Naive thymus-derived CD4-positive, alpha-beta T cell (primary cell): ENCODE measurements around the gene ZNF521. TPM values are rescaled to one million over a fixed set of nuclear protein-coding genes. Genes with fewer than 3 reads are reported as not detected.

Experiments
- ATAC-seq: fragments of 150-1000 bp; cut with Tn5 transposase; 2 replicates; pipeline ENCODE4 v1.10.0; 2021; ENCODE audit warnings: mild to moderate bottlenecking, moderate library complexity
- CTCF ChIA-PET: fragments of 350-600 bp; sonication (Branson Sonifier 250); formaldehyde crosslinking; loops from one replicate; lab custom pipeline; 2021; ENCODE audit warnings: antibody characterized with exemption; lab: Charles Lee
- POLR2A ChIA-PET: fragments of 350-600 bp; sonication (Branson Sonifier 250); formaldehyde crosslinking; loops from one replicate; lab custom pipeline; 2021; ENCODE audit warnings: antibody characterized with exemption, inconsistent platforms; lab: Charles Lee
- DNase-seq, 9 donors: peaks; one replicate each; pipeline versions ENCODE4 v3.0.0 to v3.0.0-alpha.2; 2020 to 2022; ENCODE audit warnings: mixed read lengths in 1 of 9
- H3K27ac ChIP-seq: one replicate; pipeline ENCODE4 v1.7.0; 2013; ENCODE audit warnings: mild to moderate bottlenecking, low read depth, low read length, moderate library complexity
- H3K27me3 ChIP-seq, 2 donors: one replicate each; pipeline ENCODE4 v1.7.0; 2013; ENCODE audit warnings: low read length in 2 of 2, mild to moderate bottlenecking in 2 of 2, moderate library complexity in 2 of 2; ENCODE audit not compliant: control insufficient read depth in 2 of 2, insufficient read depth in 2 of 2
- H3K36me3 ChIP-seq, 3 experiments: 1 replicate in 2 of 3; 2 replicates in 1 of 3; pipeline ENCODE4 v1.7.0; 2013; ENCODE audit warnings: low read length in 3 of 3, mild to moderate bottlenecking in 3 of 3, moderate library complexity in 1 of 3; ENCODE audit not compliant: insufficient read depth in 3 of 3, control insufficient read depth in 2 of 3
- H3K4me1 ChIP-seq, 2 donors: one replicate each; pipeline ENCODE4 v1.7.0; 2013; ENCODE audit warnings: low read length in 2 of 2, mild to moderate bottlenecking in 2 of 2, moderate library complexity in 1 of 2; ENCODE audit not compliant: control insufficient read depth in 2 of 2, insufficient read depth in 2 of 2
- H3K4me3 ChIP-seq: 2 replicates; pipeline ENCODE4 v1.7.0; 2013; ENCODE audit warnings: mild to moderate bottlenecking, low read length
- H3K9me3 ChIP-seq, 3 experiments: 1 replicate in 2 of 3; 2 replicates in 1 of 3; pipeline ENCODE4 v1.7.0; 2013; ENCODE audit warnings: low read length in 3 of 3; ENCODE audit not compliant: control insufficient read depth in 2 of 3
- H3K27ac Mint-ChIP-seq, 9 donors: one replicate each; pipeline ENCODE4 v1.8.0; 2020 to 2022; ENCODE audit warnings: mixed read lengths in 9 of 9, mild to moderate bottlenecking in 8 of 9, moderate library complexity in 5 of 9, inconsistent platforms in 2 of 9
- H3K27me3 Mint-ChIP-seq, 5 donors: one replicate each; pipeline ENCODE4 v1.8.0; 2021 to 2022; ENCODE audit warnings: mixed read lengths in 5 of 5, mild to moderate bottlenecking in 1 of 5
- H3K36me3 Mint-ChIP-seq, 5 donors: one replicate each; pipeline ENCODE4 v1.8.0; 2020 to 2022; ENCODE audit warnings: mixed read lengths in 5 of 5, mild to moderate bottlenecking in 3 of 5, inconsistent platforms in 1 of 5
- H3K4me1 Mint-ChIP-seq, 7 donors: one replicate each; pipeline ENCODE4 v1.8.0; 2020 to 2022; ENCODE audit warnings: mixed read lengths in 7 of 7, mild to moderate bottlenecking in 3 of 7, inconsistent platforms in 1 of 7
- H3K4me3 Mint-ChIP-seq, 10 donors: one replicate each; pipeline ENCODE4 v1.8.0; 2020 to 2022; ENCODE audit warnings: mild to moderate bottlenecking in 10 of 10, mixed read lengths in 10 of 10, moderate library complexity in 6 of 10, inconsistent platforms in 2 of 10
- H3K9me3 Mint-ChIP-seq, 11 donors: one replicate each; pipeline ENCODE4 v1.8.0; 2020 to 2022; ENCODE audit warnings: mixed read lengths in 11 of 11, mild to moderate bottlenecking in 4 of 11, inconsistent platforms in 1 of 11, moderate library complexity in 1 of 11
- intact Hi-C, 2 donors: fragments of 100-400 bp; cut with micrococcal nuclease; formaldehyde crosslinking; loops; one replicate each; pipeline ENCODE4 v1.15.1; 2023
- polyA plus RNA-seq, 2 donors: library from polyadenylated mRNA; unstranded; fragments of 300-500 nt; fragmentation: Illumina TruSeq; gene quantifications; one replicate each; pipeline ENCODE4 v1.2.3, GENCODE V29; 2021
- total RNA-seq, 6 experiments: library from RNA in 5 of 6; stranded (reverse) in 5 of 6; gene quantifications; 1 replicate in 5 of 6; 2 replicates in 1 of 6; pipeline ENCODE4 v1.2.3 and lab custom pipeline; 2021 to 2026

The ZNF521 gene
- total and polyA plus RNA-seq, 7 experiments from 2014 or later = 1.1 to 4.4 TPM; not detected in 5

- Histone ChIP-seq H3K27me3 (no peaks in the 10 kb centered on the region), H3K27ac (no peak overlapping the region), H3K36me3 (no peaks in the 10 kb centered on the region), H3K4me3 (no peak overlapping the region), H3K9me3 (no peaks in the 10 kb centered on the region), H3K4me1 (no peaks in the 10 kb centered on the region)
- Mint-ChIP-seq H3K4me3 (no peak overlapping the region), H3K27ac (no peak overlapping the region), H3K4me1 (peaks cover 0 to 1% (median 0%) of the 10 kb centered on the region in 7 donors), H3K9me3 (no peaks in the 10 kb centered on the region), H3K27me3 (peaks cover 0 to 5% (median 0%) of the 10 kb centered on the region in 5 donors), H3K36me3 (no peaks in the 10 kb centered on the region)
- DNase-seq (no peak), ATAC-seq (no peak)
- CTCF ChIA-PET = no interaction called here
- POLR2A ChIA-PET = no interaction called here
- intact Hi-C loops = no loop called here
Observed at GRCh38 chr18:25102662-25103061, 249.3 kb downstream of the ZNF521 start.

DNA sequence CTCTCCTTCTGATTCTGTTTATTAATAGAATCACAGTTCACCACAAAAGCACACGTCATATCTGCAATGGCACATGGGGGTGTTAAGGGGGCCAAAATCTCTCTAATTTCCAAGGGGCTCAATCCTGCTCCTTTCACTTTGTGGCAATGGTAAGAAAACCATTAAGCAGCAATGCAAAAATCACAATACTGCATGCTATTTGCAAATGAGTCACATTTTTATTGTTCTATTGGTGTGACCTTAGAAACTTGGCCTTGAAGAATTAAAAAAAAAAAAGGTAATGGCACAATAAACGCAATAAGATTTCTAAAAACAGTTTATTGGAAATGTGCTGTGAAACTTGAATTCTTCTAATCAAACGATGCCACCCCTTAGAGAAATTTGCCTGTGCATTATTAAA, 251.5 kb downstream of the ZNF521 start:
- DNase-seq (no peak), ATAC-seq (no peak)
- no peak overlapping the region for H3K4me3 ChIP-seq
- peaks cover 0 to 1% (median 0%) of the 10 kb centered on the region in 7 donors for H3K4me1 Mint-ChIP-seq
- intact Hi-C loops = no loop called here
- ChIA-PET CTCF (no interaction called here), POLR2A (no interaction called here)
- H3K9me3 Mint-ChIP-seq = no peaks in the 10 kb centered on the region
- H3K27me3 Mint-ChIP-seq = peaks cover 0 to 9% (median 0%) of the 10 kb centered on the region in 5 donors
- H3K27ac Mint-ChIP-seq = no peak overlapping the region
- no peaks in the 10 kb centered on the region for H3K9me3 ChIP-seq
- H3K4me3 Mint-ChIP-seq = no peak overlapping the region
- H3K4me1 ChIP-seq = no peaks in the 10 kb centered on the region
- H3K27ac ChIP-seq = no peak overlapping the region
- no peaks in the 10 kb centered on the region for H3K36me3 Mint-ChIP-seq
- H3K27me3 ChIP-seq = no peaks in the 10 kb centered on the region
- H3K36me3 ChIP-seq = no peaks in the 10 kb centered on the region

GRCh38 chr18:25099895-25100294, 252.1 kb downstream of the ZNF521 start:
- ChIA-PET CTCF (no interaction called here), POLR2A (no interaction called here)
- H3K4me1 ChIP-seq = no peaks in the 10 kb centered on the region
- Mint-ChIP-seq H3K27ac (no peak overlapping the region), H3K27me3 (peaks cover 0 to 9% (median 0%) of the 10 kb centered on the region in 5 donors), H3K9me3 (no peaks in the 10 kb centered on the region), H3K36me3 (no peaks in the 10 kb centered on the region), H3K4me1 (peaks cover 0 to 1% (median 0%) of the 10 kb centered on the region in 7 donors), H3K4me3 (no peak overlapping the region)
- H3K4me3 ChIP-seq = no peak overlapping the region
- no peak overlapping the region for H3K27ac ChIP-seq
- ATAC-seq = no peak
- H3K27me3 ChIP-seq = no peaks in the 10 kb centered on the region
- H3K36me3 ChIP-seq = no peaks in the 10 kb centered on the region
- no peaks in the 10 kb centered on the region for H3K9me3 ChIP-seq
- DNase-seq = no peak
- intact Hi-C loops = no loop called here

GRCh38 chr18:25097569-25098056, 254.4 kb downstream of the ZNF521 start:
- Mint-ChIP-seq H3K27ac (no peak overlapping the region), H3K9me3 (no peaks in the 10 kb centered on the region), H3K36me3 (no peaks in the 10 kb centered on the region), H3K27me3 (peaks cover 0 to 9% (median 0%) of the 10 kb centered on the region in 5 donors), H3K4me3 (no peak overlapping the region), H3K4me1 (no peaks in the 10 kb centered on the region)
- H3K36me3 ChIP-seq = no peaks in the 10 kb centered on the region
- ATAC-seq = no peak
- no peaks in the 10 kb centered on the region for H3K27me3 ChIP-seq
- no peaks in the 10 kb centered on the region for H3K9me3 ChIP-seq
- H3K4me1 ChIP-seq = no peaks in the 10 kb centered on the region
- intact Hi-C loops = no loop called here
- DNase-seq = no peak
- ChIA-PET POLR2A (no interaction called here), CTCF (no interaction called here)
- no peak overlapping the region for H3K4me3 ChIP-seq
- H3K27ac ChIP-seq = no peak overlapping the region

- no peak overlapping the region for H3K27ac ChIP-seq
- H3K9me3 ChIP-seq = no peaks in the 10 kb centered on the region
- H3K27me3 ChIP-seq = no peaks in the 10 kb centered on the region
- intact Hi-C loops = no loop called here
- ATAC-seq (no peak), DNase-seq (no peak)
- Mint-ChIP-seq H3K4me1 (no peaks in the 10 kb centered on the region), H3K9me3 (no peaks in the 10 kb centered on the region), H3K36me3 (no peaks in the 10 kb centered on the region), H3K4me3 (no peak overlapping the region), H3K27ac (no peak overlapping the region), H3K27me3 (peaks cover 0 to 9% (median 0%) of the 10 kb centered on the region in 5 donors)
- H3K4me1 ChIP-seq = no peaks in the 10 kb centered on the region
- no peak overlapping the region for H3K4me3 ChIP-seq
- ChIA-PET POLR2A (no interaction called here), CTCF (no interaction called here)
- H3K36me3 ChIP-seq = no peaks in the 10 kb centered on the region
Observed at GRCh38 chr18:25097057-25097456, 254.9 kb downstream of the ZNF521 start.

DNA sequence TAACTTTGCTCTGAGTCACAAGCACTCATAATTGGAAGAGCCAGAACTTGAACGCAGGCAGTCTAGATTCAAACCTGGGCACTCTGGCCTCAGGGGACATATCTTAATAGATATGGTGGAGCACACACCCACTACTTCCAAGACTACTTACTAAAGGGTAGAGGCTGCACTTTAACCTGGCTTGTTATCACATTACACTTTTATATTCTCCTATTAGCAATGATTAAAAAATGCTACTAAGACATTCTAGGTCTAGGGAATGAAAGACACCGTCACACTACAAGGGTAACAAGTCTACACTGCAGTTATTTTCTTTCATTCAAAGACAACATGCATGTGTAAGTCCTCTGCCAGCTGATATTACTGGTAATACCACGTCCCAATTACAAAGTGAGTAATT, 258.8 kb downstream of the ZNF521 start:
- POLR2A ChIA-PET = no interaction called here
- Histone ChIP-seq H3K27ac (no peak overlapping the region), H3K36me3 (no peaks in the 10 kb centered on the region), H3K4me3 (no peak overlapping the region), H3K27me3 (no peaks in the 10 kb centered on the region), H3K4me1 (no peaks in the 10 kb centered on the region), H3K9me3 (no peaks in the 10 kb centered on the region)
- no peak overlapping the region for H3K27ac Mint-ChIP-seq
- no peak overlapping the region for H3K4me3 Mint-ChIP-seq
- H3K4me1 Mint-ChIP-seq = no peaks in the 10 kb centered on the region
- no peaks in the 10 kb centered on the region for H3K36me3 Mint-ChIP-seq
- peaks cover 0 to 5% (median 0%) of the 10 kb centered on the region in 5 donors for H3K27me3 Mint-ChIP-seq
- intact Hi-C loops = no loop called here
- ATAC-seq (no peak), DNase-seq (no peak)
- no peaks in the 10 kb centered on the region for H3K9me3 Mint-ChIP-seq
- CTCF ChIA-PET = no interaction called here

GRCh38 chr18:25089470-25089869, 262.5 kb downstream of the ZNF521 start:
- Mint-ChIP-seq H3K4me3 (no peak overlapping the region), H3K36me3 (no peaks in the 10 kb centered on the region)

More at GRCh38 chr18:25089470-25089869, 262.5 kb downstream of the ZNF521 start:
- Histone ChIP-seq H3K27me3 (no peaks in the 10 kb centered on the region), H3K4me1 (no peaks in the 10 kb centered on the region), H3K27ac (no peak overlapping the region), H3K36me3 (no peaks in the 10 kb centered on the region), H3K9me3 (no peaks in the 10 kb centered on the region), H3K4me3 (no peak overlapping the region)
- no peaks in the 10 kb centered on the region for H3K4me1 Mint-ChIP-seq
- POLR2A ChIA-PET = no interaction called here
- H3K9me3 Mint-ChIP-seq = no peaks in the 10 kb centered on the region
- CTCF ChIA-PET = no interaction called here
- intact Hi-C loops = no loop called here
- H3K27me3 Mint-ChIP-seq = peaks cover 0 to 2% (median 0%) of the 10 kb centered on the region in 5 donors
- ATAC-seq (no peak), DNase-seq (no peak)
- H3K27ac Mint-ChIP-seq = no peak overlapping the region
